Measurements from ENCODE around the gene CELSR1.
"Not testable (repeated sequence)": the region's sequence is repeated elsewhere in the genome, so short reads cannot be mapped to it uniquely, and the experiment has no call there.

The CELSR1 gene

GRCh38 chr22:46315976-46316375, 221.4 kb downstream of the CELSR1 start:
- no peak for TF ChIP-seq CTCF (IDR thresholded peaks at IDR 0.05; ENCODE audit: low read depth, low read length, missing control alignments)
- H3K4me3 ChIP-seq (ENCODE audit: low read depth, low read length), result no peak overlapping the region
- DNase-seq (ENCODE audit: low read depth), result no peak
- in situ Hi-C loops (cut with HindIII; ENCODE audit: low sequenced_read_pairs), result loop anchor here (25.0 kb wide), 1 partner anchor 304 kb away; no protein-coding TSS in a partner anchor

- DNase-seq (ENCODE audit: low read depth), result not testable (repeated sequence)
- in situ Hi-C loops (cut with HindIII; ENCODE audit: low sequenced_read_pairs), result loop anchor here (25.0 kb wide), 1 partner anchor 301 kb away; no protein-coding TSS in a partner anchor
These were observed 224.6 kb downstream of the CELSR1 start for GRCh38 chr22:46312848-46313247.

GRCh38 chr22:46312056-46312455, 225.4 kb downstream of the CELSR1 start:
- no peak for DNase-seq (ENCODE audit: low read depth)
- TF ChIP-seq CTCF (IDR thresholded peaks at IDR 0.05; ENCODE audit: low read depth, low read length, missing control alignments), result no peak
- H3K4me3 ChIP-seq (ENCODE audit: low read depth, low read length), result no peak overlapping the region
- in situ Hi-C loops (cut with HindIII; ENCODE audit: low sequenced_read_pairs), result loop anchor here (25.0 kb wide), 1 partner anchor 300 kb away; no protein-coding TSS in a partner anchor

More at GRCh38 chr22:46312848-46313247, 224.6 kb downstream of the CELSR1 start:
- not testable (repeated sequence) for H3K4me3 ChIP-seq (ENCODE audit: low read depth, low read length)
